MCF 10A (cell line): ENCODE data around the gene TNIK. TPM values are rescaled to one million over a fixed set of nuclear protein-coding genes. Genes with fewer than 3 reads are reported as not detected.

Experiments
- BruUV-seq: library from RNA; stranded (reverse); fragments of 400-500 nt; replicated peaks from 2 replicates; lab custom pipeline; 2021; lab: Mats Ljungman, UMichigan
- CTCF ChIA-PET: fragments of 300-600 bp; sonication (Branson Sonifier 250); formaldehyde crosslinking; extraction: SDS; loops from one replicate; lab custom pipeline; 2021; ENCODE audit warnings: antibody characterized with exemption, inconsistent platforms; lab: Yijun Ruan, JAX
- POLR2A ChIA-PET: fragments of 300-600, 350-650 bp; sonication (Branson Sonifier 250); formaldehyde crosslinking; extraction: SDS; loops from one replicate; lab custom pipeline; 2020; ENCODE audit warnings: antibody characterized with exemption, inconsistent platforms; lab: Yijun Ruan, JAX
- DNase-seq: peaks from one replicate; pipeline ENCODE4 v3.0.0-alpha.2; 2018; ENCODE audit not compliant: unreplicated experiment
- H3K27ac Mint-ChIP-seq: one replicate; pipeline ENCODE4 v1.8.0; 2022; ENCODE audit warnings: mild to moderate bottlenecking, low read depth, mixed read lengths; ENCODE audit not compliant: unreplicated experiment
- H3K27me3 Mint-ChIP-seq: one replicate; pipeline ENCODE4 v1.8.0; 2022; ENCODE audit warnings: mixed read lengths; ENCODE audit not compliant: insufficient read depth, unreplicated experiment
- H3K36me3 Mint-ChIP-seq: one replicate; pipeline ENCODE4 v1.8.0; 2022; ENCODE audit warnings: mild to moderate bottlenecking, moderate library complexity, mixed read lengths; ENCODE audit not compliant: insufficient read depth, unreplicated experiment
- H3K4me1 Mint-ChIP-seq: one replicate; pipeline ENCODE4 v1.8.0; 2022; ENCODE audit warnings: mixed read lengths; ENCODE audit not compliant: insufficient read depth, unreplicated experiment
- H3K4me3 Mint-ChIP-seq: one replicate; pipeline ENCODE4 v1.8.0; 2022; ENCODE audit warnings: mild to moderate bottlenecking, moderate library complexity, mixed read lengths; ENCODE audit not compliant: unreplicated experiment
- H3K9me3 Mint-ChIP-seq: one replicate; pipeline ENCODE4 v1.8.0; 2022; ENCODE audit warnings: mixed read lengths; ENCODE audit not compliant: unreplicated experiment
- intact Hi-C: fragments of 100-400 bp; cut with micrococcal nuclease; formaldehyde crosslinking; loops from 2 replicates; pipeline ENCODE4 v1.14.1; 2022
- total RNA-seq: library from RNA; stranded (reverse); gene quantifications from 2 replicates; pipeline ENCODE4 v1.2.3, GENCODE V29; 2022
- TF ChIP-seq, protein P1 (sequence below): fragments of 200-600 bp; IDR thresholded peaks from one replicate; pipeline ENCODE4 v1.8.0; 2022; ENCODE audit warnings: antibody characterized with exemption, mild to moderate bottlenecking; ENCODE audit not compliant: unreplicated experiment

Gene TNIK
- total RNA-seq, 1 experiment from 2014 or later = 3.4 TPM

DNA sequence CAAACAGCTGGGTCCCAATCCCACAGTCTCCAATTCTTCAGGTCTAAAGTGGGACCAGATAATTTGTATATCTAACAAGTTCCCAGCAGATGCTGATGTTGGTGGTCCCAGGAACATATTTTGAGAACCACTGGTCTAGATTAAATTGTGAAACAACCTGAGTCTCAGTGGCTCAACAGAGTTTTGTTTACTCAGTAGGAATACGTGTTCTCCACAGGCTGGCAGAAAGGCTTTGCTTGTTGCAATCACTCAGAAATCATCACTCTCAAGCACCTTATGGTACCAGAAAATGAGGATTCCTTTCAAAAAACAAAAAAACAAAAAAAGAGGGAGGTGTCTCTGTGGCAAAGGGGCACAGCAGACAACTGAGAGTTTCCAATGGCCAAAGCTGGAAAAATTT lies 118.0 kb downstream of the TNIK start:
- Mint-ChIP-seq H3K4me1 (peaks cover 16% of the 10 kb centered on the region), H3K27me3 (no peaks in the 10 kb centered on the region), H3K4me3 (no peak overlapping the region), H3K27ac (no peak overlapping the region), H3K36me3 (no peaks in the 10 kb centered on the region), H3K9me3 (no peaks in the 10 kb centered on the region)
- intact Hi-C loops = no loop called here
- ChIA-PET POLR2A (interaction anchor here (1.0 kb wide), 1 partner anchor 8 kb away, joined by 3 read pairs; no protein-coding TSS in a partner anchor), CTCF (interaction anchor here (1.5 kb wide), 1 partner anchor 154 kb away, joined by 4 read pairs; no protein-coding TSS in a partner anchor)
- no peak for DNase-seq
- TF ChIP-seq, protein P1, sequence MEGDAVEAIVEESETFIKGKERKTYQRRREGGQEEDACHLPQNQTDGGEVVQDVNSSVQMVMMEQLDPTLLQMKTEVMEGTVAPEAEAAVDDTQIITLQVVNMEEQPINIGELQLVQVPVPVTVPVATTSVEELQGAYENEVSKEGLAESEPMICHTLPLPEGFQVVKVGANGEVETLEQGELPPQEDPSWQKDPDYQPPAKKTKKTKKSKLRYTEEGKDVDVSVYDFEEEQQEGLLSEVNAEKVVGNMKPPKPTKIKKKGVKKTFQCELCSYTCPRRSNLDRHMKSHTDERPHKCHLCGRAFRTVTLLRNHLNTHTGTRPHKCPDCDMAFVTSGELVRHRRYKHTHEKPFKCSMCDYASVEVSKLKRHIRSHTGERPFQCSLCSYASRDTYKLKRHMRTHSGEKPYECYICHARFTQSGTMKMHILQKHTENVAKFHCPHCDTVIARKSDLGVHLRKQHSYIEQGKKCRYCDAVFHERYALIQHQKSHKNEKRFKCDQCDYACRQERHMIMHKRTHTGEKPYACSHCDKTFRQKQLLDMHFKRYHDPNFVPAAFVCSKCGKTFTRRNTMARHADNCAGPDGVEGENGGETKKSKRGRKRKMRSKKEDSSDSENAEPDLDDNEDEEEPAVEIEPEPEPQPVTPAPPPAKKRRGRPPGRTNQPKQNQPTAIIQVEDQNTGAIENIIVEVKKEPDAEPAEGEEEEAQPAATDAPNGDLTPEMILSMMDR = no peak
- no TSS peak for BruUV-seq

DNA sequence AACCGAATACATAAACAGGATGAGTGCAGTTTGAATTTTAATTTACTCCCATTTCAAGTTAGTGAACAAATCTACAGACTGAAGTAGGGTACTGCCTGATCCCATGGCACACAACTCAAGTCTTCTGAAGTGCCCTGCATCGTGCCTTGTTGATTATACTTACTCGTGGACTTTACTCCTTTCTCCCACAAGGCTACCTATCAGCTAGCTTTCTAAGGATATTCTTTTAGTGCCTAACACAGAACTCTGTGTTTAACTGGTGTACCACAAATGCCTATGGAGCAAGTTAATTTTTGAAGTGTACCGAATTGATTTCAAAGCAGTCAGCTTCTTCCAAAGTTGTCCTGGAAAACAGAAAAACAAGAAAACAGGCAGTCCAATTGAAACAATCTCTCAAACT lies 119.8 kb downstream of the TNIK start:
- peaks cover 6% of the 10 kb centered on the region for H3K4me1 Mint-ChIP-seq
- intact Hi-C loops = no loop called here
- H3K27me3 Mint-ChIP-seq = no peaks in the 10 kb centered on the region

DNA sequence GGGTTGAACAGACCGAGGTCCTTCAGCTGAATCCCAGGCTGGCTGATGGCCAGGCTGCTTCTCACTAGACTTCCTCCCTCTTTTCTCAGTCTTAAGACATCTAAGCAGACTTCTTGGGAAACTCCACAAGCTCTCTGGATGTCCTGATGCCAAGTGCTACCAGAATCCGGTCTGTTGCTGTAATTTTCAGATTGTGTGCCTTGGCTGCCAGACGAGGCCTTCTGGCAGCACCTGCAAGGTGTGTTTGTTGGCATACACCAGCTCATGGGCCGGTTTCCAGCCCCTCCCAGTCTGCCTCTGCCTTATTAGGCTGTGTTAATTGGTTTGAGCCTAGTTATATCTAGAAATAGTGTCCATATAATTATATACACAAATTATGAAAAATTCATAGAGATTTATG lies 120.6 kb downstream of the TNIK start:
- H3K4me1 Mint-ChIP-seq = peaks cover 6% of the 10 kb centered on the region
- no peaks in the 10 kb centered on the region for H3K27me3 Mint-ChIP-seq
- POLR2A ChIA-PET = interaction anchor here (0.5 to 2.3 kb wide), 8 partner anchors 8 to 230 kb away, joined by 3 to 9 read pairs (median 5); no protein-coding TSS in a partner anchor
- BruUV-seq = no TSS peak
- CTCF ChIA-PET = interaction anchor here (0.6 kb wide), 1 partner anchor 151 kb away, joined by 3 read pairs; no protein-coding TSS in a partner anchor
- TF ChIP-seq, protein P1 = no peak
- no peaks in the 10 kb centered on the region for H3K9me3 Mint-ChIP-seq
- peak; percentile 77 for DNase-seq
- intact Hi-C loops = no loop called here
- H3K4me3 Mint-ChIP-seq = no peak overlapping the region
- no peak overlapping the region for H3K27ac Mint-ChIP-seq
- no peaks in the 10 kb centered on the region for H3K36me3 Mint-ChIP-seq

More for the DNA sequence above, 119.8 kb downstream of the TNIK start:
- TF ChIP-seq, protein P1 = no peak
- Mint-ChIP-seq H3K9me3 (no peaks in the 10 kb centered on the region), H3K27ac (no peak overlapping the region), H3K4me3 (no peak overlapping the region), H3K36me3 (no peaks in the 10 kb centered on the region)
- no peak for DNase-seq
- no TSS peak for BruUV-seq
- ChIA-PET CTCF (interaction anchor here (1.2 kb wide), 1 partner anchor 225 kb away, joined by 3 read pairs; no protein-coding TSS in a partner anchor), POLR2A (interaction anchor here (0.6 kb wide), 1 partner anchor 15 kb away, joined by 3 read pairs; no protein-coding TSS in a partner anchor)

DNA sequence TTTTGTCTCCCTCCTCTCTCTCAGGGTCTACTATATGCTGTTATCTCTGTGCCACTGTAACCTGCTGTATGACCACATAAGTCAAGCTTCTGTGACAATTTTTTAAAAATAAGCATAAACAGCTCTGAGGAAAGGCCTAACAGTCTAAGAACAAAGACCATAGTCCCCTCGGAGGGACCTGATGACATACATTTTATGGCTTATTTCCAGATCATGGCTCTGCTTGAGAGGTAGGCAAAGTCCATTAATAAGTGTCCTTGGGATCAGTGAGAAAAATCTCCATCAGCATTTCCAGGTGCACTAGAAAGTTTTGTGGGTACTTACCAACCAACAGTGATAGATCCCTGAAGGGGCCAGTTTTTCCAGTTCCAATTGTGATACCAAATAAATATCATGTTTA lies 123.8 kb downstream of the TNIK start:
- H3K9me3 Mint-ChIP-seq = no peaks in the 10 kb centered on the region
- no peaks in the 10 kb centered on the region for H3K27me3 Mint-ChIP-seq
- TF ChIP-seq, protein P1 = no peak
- no peaks in the 10 kb centered on the region for H3K36me3 Mint-ChIP-seq
- no peak for DNase-seq
- H3K4me1 Mint-ChIP-seq = peaks cover 12% of the 10 kb centered on the region
- H3K27ac Mint-ChIP-seq = no peak overlapping the region
- intact Hi-C loops = no loop called here
- POLR2A ChIA-PET = interaction anchor here (0.7 kb wide), 1 partner anchor 1460 kb away, joined by 3 read pairs; no protein-coding TSS in a partner anchor
- CTCF ChIA-PET = no interaction called here
- no peak overlapping the region for H3K4me3 Mint-ChIP-seq
- BruUV-seq = no TSS peak
